Suprapubic skin (tissue), 3 donors: ENCODE results near the gene TIE1.

Experiments
- CTCF ChIP-seq, 2 donors: fragments of 200-600 bp in 1 of 2; fragments of 450-650 bp in 1 of 2; sonication (generic) in 1 of 2; IDR thresholded peaks; one replicate each; pipeline ENCODE4 v1.5.1; 2016 to 2019; ENCODE audit warnings: antibody characterized with exemption in 2 of 2, mild to moderate bottlenecking in 1 of 2, moderate library complexity in 1 of 2
- EP300 ChIP-seq: sonication (generic); formaldehyde crosslinking; IDR thresholded peaks from one replicate; pipeline ENCODE4 v1.6.1; 2017; ENCODE audit warnings: antibody characterized with exemption
- POLR2A ChIP-seq, 2 donors: fragments of 450-650 bp; IDR thresholded peaks; one replicate each; pipeline ENCODE4 v1.6.1; 2017; ENCODE audit warnings: antibody characterized with exemption in 2 of 2, mild to moderate bottlenecking in 2 of 2, moderate library complexity in 2 of 2

GRCh38 chr1:43348343-43348808 lies 47.6 kb downstream of the TIE1 start:
- TF ChIP-seq CTCF (IDR thresholded peaks at IDR 0.05) = no peak
- TF ChIP-seq POLR2A (IDR thresholded peaks at IDR 0.05) = no peak
- no peak for TF ChIP-seq EP300
